A549 (cell line): ENCODE measurements around the gene INTS6L. TPM values are rescaled to one million over a fixed set of nuclear protein-coding genes. Genes with fewer than 3 reads are reported as not detected.
A peak's percentile ranks its signal among the peaks of the same experiment; 100 is the strongest.
"Not testable (repeated sequence)": the region's sequence is repeated elsewhere in the genome, so short reads cannot be mapped to it uniquely, and the experiment has no call there.

Experiments
- ATAC-seq, 2 experiments: fragments of 200-7000 bp in 1 of 2; fragments of >200 bp in 1 of 2; cut with Nextera tagmentation in 1 of 2; cut with Tn5 transposase in 1 of 2; 3 replicates each; pipeline versions ENCODE4 v1.8.0 to v1.9.1; 2018 to 2020; ENCODE audit warnings: mild to moderate bottlenecking in 1 of 2, moderate library complexity in 1 of 2
- CTCF ChIA-PET: fragments of 300-600 bp; sonication (Branson Sonifier 250); formaldehyde crosslinking; extraction: SDS; loops from one replicate; lab custom pipeline; 2021; ENCODE audit warnings: antibody characterized with exemption, inconsistent platforms; lab: Yijun Ruan, JAX
- POLR2A ChIA-PET: fragments of 350-600 bp; formaldehyde crosslinking; extraction: SDS; loops from one replicate; lab custom pipeline; 2021; ENCODE audit warnings: antibody characterized with exemption, inconsistent platforms; lab: Yijun Ruan, JAX
- DNase-seq, 2 experiments: peaks; one replicate each; pipeline versions ENCODE4 v3.0.0 to v3.0.0-alpha.2; 2011 to 2016; ENCODE audit warnings: low read depth in 1 of 2, low spot score in 1 of 2
- FAIRE-seq: peaks from 2 replicates; lab custom pipeline; 2011; peaks lifted over from hg19 to GRCh38; lab: Jason Lieb, UNC
- H3K27ac ChIP-seq, 2 experiments: fragments of >200 bp; sonication (Bioruptor Twin); formaldehyde crosslinking; 3 replicates each; pipeline ENCODE4 v1.5.1; 2016 to 2017
- H3K4me1 ChIP-seq: fragments of >200 bp; sonication (Bioruptor Twin); formaldehyde crosslinking; 3 replicates; pipeline ENCODE4 v1.6.1; 2016
- H3K4me2 ChIP-seq: fragments of >200 bp; sonication (Bioruptor Twin); formaldehyde crosslinking; 3 replicates; pipeline ENCODE4 v1.6.1; 2016
- H3K4me3 ChIP-seq: fragments of >200 bp; sonication (Bioruptor Twin); formaldehyde crosslinking; 3 replicates; pipeline ENCODE4 v1.5.1; 2016
- H3K9me3 ChIP-seq: fragments of >200 bp; sonication (Bioruptor Twin); formaldehyde crosslinking; 3 replicates; pipeline ENCODE4 v1.6.1; 2016
- CBX2 ChIP-seq: fragments of 200-600 bp; sonication (generic); IDR thresholded peaks from 2 replicates; pipeline ENCODE4 v1.6.1; 2016; ENCODE audit warnings: low read depth, mild to moderate bottlenecking, borderline replicate concordance
- CBX8 ChIP-seq: fragments of 200-600 bp; sonication (generic); IDR thresholded peaks from 2 replicates; pipeline ENCODE4 v1.6.1; 2016
- CHD2 ChIP-seq: fragments of 150-350 bp; IDR thresholded peaks from 2 replicates; pipeline ENCODE4 v1.6.1; 2014; ENCODE audit warnings: low read length; ENCODE audit not compliant: partially characterized antibody
- EHMT2 ChIP-seq: fragments of 200-600 bp; sonication (generic); IDR thresholded peaks from 2 replicates; pipeline ENCODE4 v1.6.1; 2016; ENCODE audit warnings: antibody characterized with exemption, low read depth, mild to moderate bottlenecking, moderate library complexity
- FOSB ChIP-seq: fragments of 250-450 bp; sonication (Bioruptor Pico); IDR thresholded peaks from 2 replicates; pipeline ENCODE4 v1.5.0; 2020; ENCODE audit warnings: mild to moderate bottlenecking, moderate library complexity
- HEYL ChIP-seq: fragments of 250-450 bp; sonication (Bioruptor Pico); IDR thresholded peaks from 2 replicates; pipeline ENCODE4 v1.8.0; 2021; ENCODE audit warnings: mild to moderate bottlenecking, moderate library complexity
- HOXA7 ChIP-seq: fragments of 250-450 bp; sonication (Bioruptor Pico); IDR thresholded peaks from 2 replicates; pipeline ENCODE4 v1.5.0; 2020; ENCODE audit warnings: mild to moderate bottlenecking, moderate library complexity
- JUNB ChIP-seq: fragments of >200 bp; sonication (Bioruptor Twin); formaldehyde crosslinking; IDR thresholded peaks from 2 replicates; pipeline ENCODE4 v1.6.1; 2016
- NFE2L2 ChIP-seq: fragments of 150-350 bp; conservative IDR thresholded peaks from 2 replicates; pipeline ENCODE4 v1.6.1; 2014; ENCODE audit warnings: low read length
- NPAS2 ChIP-seq: fragments of 250-450 bp; sonication (Bioruptor Pico); IDR thresholded peaks from 2 replicates; pipeline ENCODE4 v1.8.0; 2022; ENCODE audit warnings: mild to moderate bottlenecking, moderate library complexity, borderline replicate concordance
- RAD21 ChIP-seq, 2 experiments: fragments of >200 bp in 1 of 2; sonication (Bioruptor Twin) in 1 of 2; formaldehyde crosslinking in 1 of 2; IDR thresholded peaks in 1 of 2; conservative IDR thresholded peaks in 1 of 2; 2 replicates in 1 of 2; 3 replicates in 1 of 2; pipeline ENCODE4 v1.6.1; 2012 to 2018; ENCODE audit warnings: inconsistent platforms in 1 of 2
- RARB ChIP-seq: fragments of 250-450 bp; sonication (Bioruptor Pico); IDR thresholded peaks from 2 replicates; pipeline ENCODE4 v1.8.0; 2021; ENCODE audit warnings: mild to moderate bottlenecking, moderate library complexity
- SMC3 ChIP-seq: fragments of >200 bp; sonication (Bioruptor Twin); formaldehyde crosslinking; IDR thresholded peaks from 3 replicates; pipeline ENCODE4 v1.6.1; 2018; ENCODE audit warnings: inconsistent platforms
- SREBF2 ChIP-seq: fragments of 450-650 bp; IDR thresholded peaks from 2 replicates; pipeline ENCODE4 v1.6.1; 2014; ENCODE audit warnings: mild to moderate bottlenecking, moderate library complexity
- ZC3H11A ChIP-seq: fragments of 450-650 bp; IDR thresholded peaks from 2 replicates; pipeline ENCODE4 v1.6.1; 2014; ENCODE audit warnings: antibody characterized with exemption, mild to moderate bottlenecking
- ZSCAN20 ChIP-seq: fragments of 250-450 bp; sonication (Bioruptor Pico); IDR thresholded peaks from 2 replicates; pipeline ENCODE4 v1.8.0; 2022; ENCODE audit warnings: mild to moderate bottlenecking, moderate library complexity
- WGBS: methylation state at CpG from one replicate; pipeline ENCODE4 v1.1.6; 2017; ENCODE audit errors: missing lambda C conversion rate; 5-methylcytosine and 5-hydroxymethylcytosine counted together
- polyA plus RNA-seq, 4 experiments: library from polyadenylated mRNA; depleted of rRNA in 3 of 4; stranded (reverse); fragments of >200 nt; fragmentation: RNase III in 1 of 4; extraction: RNeasy Plus Mini Kit Qiagen cat#74134 plus additional on column Dnase treatment in 1 of 4; gene quantifications; 2 replicates in 3 of 4; 3 replicates in 1 of 4; pipeline ENCODE4 v1.2.3, GENCODE V29; 2011 to 2017
- TF ChIP-seq, protein P1 (sequence below): fragments of 150-350 bp; IDR thresholded peaks from 2 replicates; pipeline ENCODE4 v1.6.1; 2014; ENCODE audit warnings: low read depth, mild to moderate bottlenecking, low read length
- TF ChIP-seq, protein P2 (sequence below): fragments of >200 bp; sonication (Bioruptor Twin); formaldehyde crosslinking; IDR thresholded peaks from 3 replicates; pipeline ENCODE4 v1.5.1; 2016
- TF ChIP-seq, protein P3 (sequence below): fragments of 450-650 bp; IDR thresholded peaks from 2 replicates; pipeline ENCODE4 v1.6.1; 2014; ENCODE audit warnings: antibody characterized with exemption
- TF ChIP-seq, protein P4 (sequence below): IDR thresholded peaks from 2 replicates; pipeline ENCODE4 v1.6.1; 2012

INTS6L gene
- polyA plus RNA-seq, 2 of the 4 experiments (the other 2 are of a cell fraction) = 0.19 to 0.40 TPM

DNA sequence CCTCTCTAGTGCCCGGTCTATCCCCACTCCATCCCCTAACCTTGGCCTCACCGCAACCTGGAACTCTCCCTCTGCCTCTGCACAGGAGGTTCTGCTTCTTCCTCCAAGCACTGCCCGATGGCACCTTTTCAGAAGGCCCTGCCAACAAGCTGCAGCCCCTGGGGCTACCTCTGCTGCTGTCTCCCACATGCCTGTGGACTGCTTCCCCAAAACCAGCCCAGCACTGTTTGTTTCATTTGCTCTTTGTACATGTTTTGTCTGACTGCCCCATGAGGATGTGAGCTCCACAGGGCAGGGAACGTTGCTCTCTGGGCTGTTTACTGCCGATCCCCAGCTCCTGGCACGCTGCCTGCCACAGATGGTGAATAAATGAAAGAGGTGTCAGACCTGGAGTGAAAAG lies 85.4 kb downstream of the INTS6L start:
- ChIA-PET POLR2A (no interaction called here), CTCF (no interaction called here)
- no peak overlapping the region for H3K27ac ChIP-seq
- no peaks in the 10 kb centered on the region for H3K9me3 ChIP-seq
- WGBS = 21% methylated on average over 6 of the region's 6 CpGs
- no peaks in the 10 kb centered on the region for H3K4me1 ChIP-seq
- H3K4me2 ChIP-seq = no peak overlapping the region
- no peak overlapping the region for H3K4me3 ChIP-seq
- ATAC-seq (no peak), FAIRE-seq (no peak), DNase-seq (no peak)
- no peak for TF ChIP-seq CHD2
- TF ChIP-seq SREBF2 = no peak
- TF ChIP-seq, protein P1, sequence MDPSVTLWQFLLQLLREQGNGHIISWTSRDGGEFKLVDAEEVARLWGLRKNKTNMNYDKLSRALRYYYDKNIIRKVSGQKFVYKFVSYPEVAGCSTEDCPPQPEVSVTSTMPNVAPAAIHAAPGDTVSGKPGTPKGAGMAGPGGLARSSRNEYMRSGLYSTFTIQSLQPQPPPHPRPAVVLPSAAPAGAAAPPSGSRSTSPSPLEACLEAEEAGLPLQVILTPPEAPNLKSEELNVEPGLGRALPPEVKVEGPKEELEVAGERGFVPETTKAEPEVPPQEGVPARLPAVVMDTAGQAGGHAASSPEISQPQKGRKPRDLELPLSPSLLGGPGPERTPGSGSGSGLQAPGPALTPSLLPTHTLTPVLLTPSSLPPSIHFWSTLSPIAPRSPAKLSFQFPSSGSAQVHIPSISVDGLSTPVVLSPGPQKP = no peak
- no peak for TF ChIP-seq FOSB (CRISPR knock-in tag)
- no peak for TF ChIP-seq NFE2L2
- TF ChIP-seq, protein P2, sequence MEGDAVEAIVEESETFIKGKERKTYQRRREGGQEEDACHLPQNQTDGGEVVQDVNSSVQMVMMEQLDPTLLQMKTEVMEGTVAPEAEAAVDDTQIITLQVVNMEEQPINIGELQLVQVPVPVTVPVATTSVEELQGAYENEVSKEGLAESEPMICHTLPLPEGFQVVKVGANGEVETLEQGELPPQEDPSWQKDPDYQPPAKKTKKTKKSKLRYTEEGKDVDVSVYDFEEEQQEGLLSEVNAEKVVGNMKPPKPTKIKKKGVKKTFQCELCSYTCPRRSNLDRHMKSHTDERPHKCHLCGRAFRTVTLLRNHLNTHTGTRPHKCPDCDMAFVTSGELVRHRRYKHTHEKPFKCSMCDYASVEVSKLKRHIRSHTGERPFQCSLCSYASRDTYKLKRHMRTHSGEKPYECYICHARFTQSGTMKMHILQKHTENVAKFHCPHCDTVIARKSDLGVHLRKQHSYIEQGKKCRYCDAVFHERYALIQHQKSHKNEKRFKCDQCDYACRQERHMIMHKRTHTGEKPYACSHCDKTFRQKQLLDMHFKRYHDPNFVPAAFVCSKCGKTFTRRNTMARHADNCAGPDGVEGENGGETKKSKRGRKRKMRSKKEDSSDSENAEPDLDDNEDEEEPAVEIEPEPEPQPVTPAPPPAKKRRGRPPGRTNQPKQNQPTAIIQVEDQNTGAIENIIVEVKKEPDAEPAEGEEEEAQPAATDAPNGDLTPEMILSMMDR = no peak
- TF ChIP-seq RARB (CRISPR knock-in tag) = no peak
- TF ChIP-seq, protein P3, sequence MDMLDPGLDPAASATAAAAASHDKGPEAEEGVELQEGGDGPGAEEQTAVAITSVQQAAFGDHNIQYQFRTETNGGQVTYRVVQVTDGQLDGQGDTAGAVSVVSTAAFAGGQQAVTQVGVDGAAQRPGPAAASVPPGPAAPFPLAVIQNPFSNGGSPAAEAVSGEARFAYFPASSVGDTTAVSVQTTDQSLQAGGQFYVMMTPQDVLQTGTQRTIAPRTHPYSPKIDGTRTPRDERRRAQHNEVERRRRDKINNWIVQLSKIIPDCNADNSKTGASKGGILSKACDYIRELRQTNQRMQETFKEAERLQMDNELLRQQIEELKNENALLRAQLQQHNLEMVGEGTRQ = no peak
- TF ChIP-seq HOXA7 (CRISPR knock-in tag) = no peak
- TF ChIP-seq HEYL (CRISPR knock-in tag) = no peak
- TF ChIP-seq EHMT2 = no peak
- TF ChIP-seq, protein P4, sequence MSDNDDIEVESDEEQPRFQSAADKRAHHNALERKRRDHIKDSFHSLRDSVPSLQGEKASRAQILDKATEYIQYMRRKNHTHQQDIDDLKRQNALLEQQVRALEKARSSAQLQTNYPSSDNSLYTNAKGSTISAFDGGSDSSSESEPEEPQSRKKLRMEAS = no peak
- no peak for TF ChIP-seq NPAS2
- no peak for TF ChIP-seq CBX8
- TF ChIP-seq ZSCAN20 (CRISPR knock-in tag) = no peak
- no peak for TF ChIP-seq JUNB

DNA sequence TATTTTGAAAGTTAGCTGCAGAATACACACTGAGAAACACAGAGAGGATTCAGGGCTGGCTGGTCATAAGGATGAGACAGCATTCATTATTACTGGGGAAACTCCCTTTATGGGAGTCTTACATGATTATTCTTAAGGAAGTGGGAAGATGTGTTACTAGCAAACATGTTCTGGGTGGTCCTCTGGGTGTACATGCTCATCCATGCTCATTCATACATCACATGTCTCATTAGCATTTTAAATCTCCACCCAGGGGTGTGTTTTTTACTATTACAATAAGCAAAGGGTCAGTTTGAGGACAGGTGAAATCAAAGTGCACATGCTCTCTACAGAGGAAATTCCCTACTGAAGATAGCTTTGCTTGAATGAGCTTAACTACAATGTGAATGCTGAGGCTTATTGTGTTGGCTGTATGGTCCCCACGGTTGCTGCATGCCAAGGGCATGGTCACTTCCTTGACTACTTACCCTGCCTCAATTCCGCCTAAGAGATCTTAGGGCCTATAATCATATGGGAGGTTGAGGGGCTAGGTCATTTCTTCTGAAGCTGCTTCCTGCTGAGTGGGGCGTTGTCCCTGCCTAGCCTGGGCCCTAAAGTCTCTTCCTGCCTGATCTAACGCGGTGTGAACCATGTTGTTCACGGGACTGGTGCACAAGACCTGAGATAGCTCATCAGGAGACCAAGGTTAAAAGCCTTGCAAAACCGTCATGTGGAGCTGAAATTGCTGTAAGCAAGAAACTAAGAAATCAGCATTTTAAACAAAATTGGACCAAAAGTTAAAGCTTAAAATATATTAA lies 104.1 kb downstream of the INTS6L start:
- DNase-seq, H3K9me3 ChIP-seq, POLR2A ChIA-PET, H3K4me2 ChIP-seq, H3K4me3 ChIP-seq, H3K27ac ChIP-seq, FAIRE-seq, H3K4me1 ChIP-seq, ATAC-seq: not testable (repeated sequence)
- CTCF ChIA-PET = interaction anchor here (0.6 kb wide), 1 partner anchor 958 kb away, joined by 3 read pairs; no protein-coding TSS in a partner anchor
- 17% methylated on average over 1 of the region's 7 CpGs for WGBS

DNA sequence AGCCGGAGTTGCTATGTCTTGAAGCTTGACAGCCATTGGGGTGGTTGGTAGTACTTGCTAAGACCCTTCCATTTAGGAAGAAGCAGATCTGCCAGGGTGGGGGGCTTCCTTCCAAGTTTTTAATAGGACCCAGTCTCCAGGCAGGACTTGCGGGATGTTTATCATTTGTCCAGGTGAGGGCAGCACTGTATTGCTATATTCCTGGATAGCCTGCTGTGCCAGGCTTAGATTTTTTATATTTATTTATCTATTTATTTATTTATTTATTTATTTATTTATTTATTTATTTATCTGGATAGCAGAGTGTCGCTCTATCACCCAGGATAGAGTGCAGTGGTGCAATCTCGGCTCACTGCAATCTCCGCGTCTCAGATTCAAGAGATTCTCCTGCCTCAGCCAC lies 105.5 kb downstream of the INTS6L start:
- no peak for FAIRE-seq
- Histone ChIP-seq H3K27ac (no peak overlapping the region), H3K9me3 (no peaks in the 10 kb centered on the region), H3K4me1 (no peaks in the 10 kb centered on the region), H3K4me2 (no peak overlapping the region), H3K4me3 (no peak overlapping the region)
- POLR2A ChIA-PET = no interaction called here
- WGBS = 38% methylated on average over 6 of the region's 6 CpGs
- 0 out of 3 replicates have a peak, but pooled peaks have one; percentile 18 for TF ChIP-seq SMC3
- peak; percentile 45 for TF ChIP-seq ZC3H11A
- peak; percentile 24 to 29; a peak in 2 of 5 replicates for TF ChIP-seq RAD21 (conservative IDR thresholded peaks at IDR 0.05 in 1 of 2, IDR thresholded peaks at IDR 0.05 in 1 of 2)
- no peak for TF ChIP-seq CBX2
- TF ChIP-seq, protein P2 = peak; percentile 40
- DNase-seq = peak in 1 of 2 experiments; percentile 29
- peak in 1 of 2 experiments; percentile 55; a peak in 1 of 6 replicates for ATAC-seq
- CTCF ChIA-PET = interaction anchor here (0.6 to 2.0 kb wide), 4 partner anchors 10 to 304 kb away, joined by 4 to 7 read pairs (median 6); no protein-coding TSS in a partner anchor
